Activated naive CD8-positive, alpha-beta T cell treated with anti-CD3 and anti-CD28 coated beads for 36 hours (primary cell): ENCODE data around the gene FBXW5. TPM values are rescaled to one million over a fixed set of nuclear protein-coding genes. Genes with fewer than 3 reads are reported as not detected.

Source experiments
- DNase-seq: peaks from one replicate; pipeline ENCODE4 v3.0.0; 2021
- H3K27ac Mint-ChIP-seq: one replicate; pipeline ENCODE4 v1.8.0; 2022; ENCODE audit warnings: mild to moderate bottlenecking, moderate library complexity, mixed read lengths
- H3K27me3 Mint-ChIP-seq: one replicate; pipeline ENCODE4 v1.8.0; 2022; ENCODE audit warnings: mild to moderate bottlenecking, mixed read lengths
- H3K36me3 Mint-ChIP-seq: one replicate; pipeline ENCODE4 v1.8.0; 2021; ENCODE audit warnings: mild to moderate bottlenecking, mixed read lengths
- H3K4me1 Mint-ChIP-seq: one replicate; pipeline ENCODE4 v1.8.0; 2021; ENCODE audit warnings: mixed read lengths
- H3K4me3 Mint-ChIP-seq: one replicate; pipeline ENCODE4 v1.8.0; 2022; ENCODE audit warnings: mild to moderate bottlenecking, moderate library complexity, mixed read lengths
- H3K9me3 Mint-ChIP-seq: one replicate; pipeline ENCODE4 v1.8.0; 2022; ENCODE audit warnings: mixed read lengths
- total RNA-seq, 2 experiments: library from RNA; stranded (reverse); gene quantifications; one replicate each; pipeline ENCODE4 v1.2.3, GENCODE V29; 2021

The FBXW5 gene
- total RNA-seq, 2 experiments from 2014 or later: 55.6 to 59.3 TPM

DNA sequence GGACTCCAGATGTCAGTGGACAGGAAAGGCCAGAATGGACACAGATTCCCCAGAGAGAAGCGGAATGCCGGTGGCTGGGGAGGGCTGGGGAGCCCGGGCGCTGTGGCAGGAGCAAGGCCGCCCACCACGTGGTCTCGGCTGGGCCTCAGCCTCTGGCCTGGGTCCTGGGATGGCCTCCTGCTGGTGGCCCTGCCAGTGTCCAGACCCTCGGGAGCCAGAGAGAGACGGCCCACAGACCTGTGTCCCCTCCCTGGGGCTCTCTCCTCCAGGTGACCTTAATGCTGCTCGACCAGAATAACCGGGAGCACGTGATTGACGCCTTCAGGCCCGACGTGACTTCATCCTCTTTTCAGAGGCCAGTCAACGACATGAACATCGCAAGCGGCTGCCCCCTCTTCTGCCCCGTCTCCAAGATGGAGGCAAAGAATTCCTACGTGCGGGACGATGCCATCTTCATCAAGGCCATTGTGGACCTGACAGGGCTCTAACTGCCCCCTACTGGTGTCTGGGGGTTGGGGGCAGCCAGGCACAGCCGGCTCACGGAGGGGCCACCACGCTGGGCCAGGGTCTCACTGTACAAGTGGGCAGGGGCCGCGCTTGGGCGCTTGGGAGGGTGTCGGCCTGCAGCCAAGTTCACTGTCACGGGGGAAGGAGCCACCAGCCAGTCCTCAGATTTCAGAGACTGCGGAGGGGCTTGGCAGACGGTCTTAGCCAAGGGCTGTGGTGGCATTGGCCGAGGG is 19.0 kb downstream of the FBXW5 start:
- H3K36me3 Mint-ChIP-seq: peaks cover 3% of the 10 kb centered on the region
- H3K27me3 Mint-ChIP-seq: no peaks in the 10 kb centered on the region
- no peak overlapping the region for H3K27ac Mint-ChIP-seq
- H3K4me3 Mint-ChIP-seq: no peak overlapping the region
- DNase-seq: no peak
- H3K4me1 Mint-ChIP-seq: no peaks in the 10 kb centered on the region
- no peaks in the 10 kb centered on the region for H3K9me3 Mint-ChIP-seq

DNA sequence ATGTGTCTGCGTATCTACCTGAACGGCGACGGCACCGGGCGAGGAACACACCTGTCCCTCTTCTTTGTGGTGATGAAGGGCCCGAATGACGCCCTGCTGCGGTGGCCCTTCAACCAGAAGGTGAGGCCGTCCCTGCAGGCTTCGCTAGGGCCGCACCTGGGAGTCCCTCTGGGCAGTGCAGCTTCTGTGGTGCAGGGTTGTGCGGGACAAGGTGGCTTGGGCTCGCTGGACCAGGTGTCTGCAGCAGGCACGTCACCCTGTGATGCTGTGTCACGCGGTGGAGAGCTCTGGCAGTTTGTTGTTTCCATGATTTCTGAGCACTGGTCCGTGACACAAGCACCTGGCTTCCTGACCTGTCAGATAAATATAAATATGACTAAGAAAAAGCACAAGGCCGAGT is 20.7 kb downstream of the FBXW5 start:
- H3K27me3 Mint-ChIP-seq: no peaks in the 10 kb centered on the region
- peaks cover 14% of the 10 kb centered on the region for H3K36me3 Mint-ChIP-seq
- H3K27ac Mint-ChIP-seq: no peak overlapping the region
- H3K4me3 Mint-ChIP-seq: no peak overlapping the region
- no peak for DNase-seq
- no peaks in the 10 kb centered on the region for H3K9me3 Mint-ChIP-seq
- no peaks in the 10 kb centered on the region for H3K4me1 Mint-ChIP-seq

DNA sequence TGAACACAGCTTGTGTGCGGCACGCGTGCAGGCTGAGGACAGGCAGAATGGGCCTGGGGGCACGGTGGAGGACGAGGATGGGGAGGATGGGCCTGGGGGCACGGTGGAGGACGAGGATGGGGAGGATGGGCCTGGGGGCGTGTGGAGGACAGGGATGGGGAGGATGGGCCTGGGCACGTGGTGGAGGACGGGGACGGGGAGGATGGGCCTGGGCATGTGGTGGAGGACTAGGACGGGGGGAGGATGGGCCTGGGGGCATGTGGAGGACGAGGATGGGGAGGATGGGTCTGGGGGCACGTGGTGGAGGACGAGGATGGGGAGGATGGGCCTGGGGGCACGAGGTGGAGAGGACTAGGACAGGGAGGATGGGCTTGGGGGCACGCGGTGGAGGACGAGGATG is 22.0 kb downstream of the FBXW5 start:
- Mint-ChIP-seq H3K9me3 (no peaks in the 10 kb centered on the region), H3K4me1 (no peaks in the 10 kb centered on the region), H3K27me3 (no peaks in the 10 kb centered on the region), H3K36me3 (peaks cover 18% of the 10 kb centered on the region), H3K27ac (no peak overlapping the region), H3K4me3 (no peak overlapping the region)
- no peak for DNase-seq

DNA sequence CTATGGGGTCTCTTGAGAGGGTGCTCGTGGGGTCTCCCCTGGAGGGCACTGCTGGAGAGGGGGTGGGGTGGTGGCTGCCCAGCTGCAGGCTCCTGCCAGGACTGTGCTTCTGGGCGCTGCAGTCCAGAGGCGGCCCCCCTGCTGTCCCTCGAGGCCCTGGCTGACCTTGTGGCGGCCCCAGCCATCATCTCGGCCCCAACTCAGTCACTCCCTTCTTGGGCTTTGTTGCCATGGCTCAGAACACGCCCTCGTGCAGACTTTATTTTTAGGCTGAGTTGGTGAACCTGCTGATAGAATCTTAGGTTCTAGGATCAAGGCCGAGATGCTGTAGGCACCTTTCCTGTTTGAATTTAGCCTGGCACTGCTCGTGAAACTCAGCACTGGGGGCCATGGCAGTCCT is 22.8 kb downstream of the FBXW5 start:
- H3K9me3 Mint-ChIP-seq: no peaks in the 10 kb centered on the region
- H3K4me3 Mint-ChIP-seq: no peak overlapping the region
- peaks cover 25% of the 10 kb centered on the region for H3K36me3 Mint-ChIP-seq
- no peaks in the 10 kb centered on the region for H3K27me3 Mint-ChIP-seq
- no peaks in the 10 kb centered on the region for H3K4me1 Mint-ChIP-seq
- H3K27ac Mint-ChIP-seq: no peak overlapping the region
- no peak for DNase-seq

DNA sequence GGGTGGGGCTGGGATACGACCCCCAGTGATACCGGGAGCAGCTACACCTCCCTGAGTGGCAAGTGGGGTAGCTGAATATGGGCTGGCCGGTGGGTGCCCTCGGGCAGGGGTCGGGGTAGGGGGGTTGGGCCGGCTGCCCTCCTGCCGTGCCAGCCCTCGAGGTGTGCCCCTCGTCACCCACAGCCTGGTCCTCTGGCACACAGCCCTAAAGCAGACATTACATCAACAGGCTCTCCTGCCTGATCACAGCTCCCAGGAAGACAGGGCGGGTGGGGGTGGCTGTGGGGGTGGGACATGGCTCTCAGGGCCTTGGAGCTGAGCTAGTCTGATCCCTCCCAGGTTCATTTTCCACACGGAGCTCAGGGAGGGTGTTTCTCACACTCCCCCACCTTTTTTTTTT is 23.2 kb downstream of the FBXW5 start:
- no peaks in the 10 kb centered on the region for H3K27me3 Mint-ChIP-seq
- no peak for DNase-seq
- no peaks in the 10 kb centered on the region for H3K9me3 Mint-ChIP-seq
- H3K4me1 Mint-ChIP-seq: no peaks in the 10 kb centered on the region
- H3K4me3 Mint-ChIP-seq: no peak overlapping the region
- no peak overlapping the region for H3K27ac Mint-ChIP-seq
- H3K36me3 Mint-ChIP-seq: peaks cover 27% of the 10 kb centered on the region

DNA sequence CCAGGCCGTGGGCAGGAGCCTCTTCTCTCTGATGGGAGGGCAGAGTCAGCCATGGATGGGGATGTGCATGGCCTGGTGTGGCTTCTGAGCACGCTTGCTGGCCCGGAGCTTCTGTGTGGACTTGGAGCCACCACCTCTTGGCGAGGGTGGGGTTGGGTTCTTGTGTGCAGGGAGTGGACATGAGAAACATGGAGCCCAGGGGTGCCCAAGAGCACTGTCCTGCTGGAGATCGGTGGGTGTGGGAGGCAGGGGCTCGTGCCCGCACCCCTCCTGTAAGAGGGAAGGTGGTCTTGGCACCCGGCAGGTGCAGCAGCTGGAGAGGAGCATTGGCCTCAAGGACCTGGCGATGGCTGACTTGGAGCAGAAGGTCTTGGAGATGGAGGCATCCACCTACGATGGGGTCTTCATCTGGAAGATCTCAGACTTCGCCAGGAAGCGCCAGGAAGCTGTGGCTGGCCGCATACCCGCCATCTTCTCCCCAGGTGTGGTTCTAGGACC is 23.8 kb downstream of the FBXW5 start:
- Mint-ChIP-seq H3K4me1 (no peaks in the 10 kb centered on the region), H3K36me3 (peaks cover 33% of the 10 kb centered on the region), H3K9me3 (no peaks in the 10 kb centered on the region), H3K27ac (no peak overlapping the region), H3K27me3 (no peaks in the 10 kb centered on the region), H3K4me3 (no peak overlapping the region)
- no peak for DNase-seq

DNA sequence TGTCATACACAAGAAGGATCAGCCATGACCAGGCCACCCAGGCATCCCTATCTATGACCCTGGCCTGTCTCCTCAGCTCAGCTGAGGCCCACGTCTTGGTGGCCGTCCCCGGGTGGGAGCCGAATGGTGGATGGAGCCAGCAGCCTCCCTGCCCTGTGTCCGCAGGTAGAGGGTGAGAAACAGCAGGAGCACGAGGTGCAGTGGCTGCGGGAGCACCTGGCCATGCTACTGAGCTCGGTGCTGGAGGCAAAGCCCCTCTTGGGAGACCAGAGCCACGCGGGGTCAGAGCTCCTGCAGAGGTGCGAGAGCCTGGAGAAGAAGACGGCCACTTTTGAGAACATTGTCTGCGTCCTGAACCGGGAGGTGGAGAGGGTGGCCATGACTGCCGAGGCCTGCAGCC is 24.5 kb downstream of the FBXW5 start:
- Mint-ChIP-seq H3K4me1 (no peaks in the 10 kb centered on the region), H3K36me3 (peaks cover 30% of the 10 kb centered on the region), H3K9me3 (no peaks in the 10 kb centered on the region), H3K27me3 (no peaks in the 10 kb centered on the region), H3K4me3 (no peak overlapping the region), H3K27ac (no peak overlapping the region)
- DNase-seq: no peak

DNA sequence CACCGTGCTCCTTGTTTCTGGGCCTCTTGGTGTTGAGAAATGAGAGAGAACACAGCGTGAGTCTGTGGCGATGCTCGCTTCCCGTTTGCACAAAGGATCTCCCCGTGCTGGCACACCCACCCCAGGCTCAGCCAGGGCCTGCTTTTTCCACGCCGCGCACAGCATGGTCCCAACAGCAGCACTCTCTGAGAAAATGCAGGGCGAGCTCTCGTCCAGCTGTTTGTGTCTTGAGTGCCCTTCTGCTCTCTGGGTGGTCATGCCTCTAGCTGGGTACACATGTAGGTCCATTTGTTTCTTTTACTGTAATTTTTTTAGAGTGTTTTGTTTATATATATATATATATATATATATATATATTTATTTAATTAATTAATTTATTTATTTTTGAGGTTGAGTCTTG is 26.6 kb downstream of the FBXW5 start:
- Mint-ChIP-seq H3K4me3 (no peak overlapping the region), H3K9me3 (no peaks in the 10 kb centered on the region), H3K27me3 (no peaks in the 10 kb centered on the region), H3K27ac (no peak overlapping the region), H3K36me3 (peaks cover 30% of the 10 kb centered on the region), H3K4me1 (no peaks in the 10 kb centered on the region)
- DNase-seq: no peak

DNA sequence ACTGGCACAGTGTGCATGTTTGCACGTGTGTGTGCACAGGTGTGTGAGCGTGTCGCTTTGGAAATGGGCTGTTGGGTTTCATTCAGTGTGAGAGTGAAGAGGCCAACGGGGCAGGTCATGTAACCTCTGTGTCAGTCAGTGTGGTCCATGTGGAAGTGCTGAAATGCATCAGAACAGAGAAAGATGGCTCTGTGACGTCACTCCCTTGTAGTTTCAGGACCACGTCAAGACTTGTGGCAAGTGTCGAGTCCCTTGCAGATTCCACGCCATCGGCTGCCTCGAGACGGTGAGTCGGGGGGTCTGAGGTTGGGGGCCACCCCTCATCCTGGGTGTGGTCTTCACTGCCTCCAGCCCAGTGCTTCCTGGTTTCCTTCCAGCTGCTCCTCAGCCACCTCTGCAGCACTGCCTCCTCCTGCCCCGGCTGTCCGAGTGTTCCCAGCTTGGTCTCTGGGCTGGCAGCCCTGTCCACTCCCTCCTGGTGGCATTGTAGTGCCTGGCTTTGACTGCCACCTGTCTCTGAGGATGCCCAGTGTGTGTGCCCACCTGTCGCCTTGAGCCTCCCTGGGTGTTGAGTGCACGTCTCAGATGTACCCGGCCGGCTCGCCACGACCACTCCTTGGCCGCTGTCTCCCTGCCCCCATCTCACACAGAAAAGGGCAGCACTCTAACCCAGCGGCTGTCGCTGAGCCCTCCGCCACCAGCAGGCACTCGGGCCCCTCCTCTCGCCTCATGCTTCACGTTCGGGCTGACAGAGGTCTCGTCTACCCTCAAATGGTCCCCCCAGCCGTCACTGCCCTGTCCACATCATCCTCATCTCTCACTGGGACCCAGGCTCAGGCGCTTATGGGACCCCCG is 28.0 kb downstream of the FBXW5 start:
- no peak for DNase-seq
- H3K27me3 Mint-ChIP-seq: no peaks in the 10 kb centered on the region
- H3K27ac Mint-ChIP-seq: no peak overlapping the region
- no peak overlapping the region for H3K4me3 Mint-ChIP-seq
- H3K36me3 Mint-ChIP-seq: peaks cover 30% of the 10 kb centered on the region
- no peaks in the 10 kb centered on the region for H3K4me1 Mint-ChIP-seq
- H3K9me3 Mint-ChIP-seq: no peaks in the 10 kb centered on the region

DNA sequence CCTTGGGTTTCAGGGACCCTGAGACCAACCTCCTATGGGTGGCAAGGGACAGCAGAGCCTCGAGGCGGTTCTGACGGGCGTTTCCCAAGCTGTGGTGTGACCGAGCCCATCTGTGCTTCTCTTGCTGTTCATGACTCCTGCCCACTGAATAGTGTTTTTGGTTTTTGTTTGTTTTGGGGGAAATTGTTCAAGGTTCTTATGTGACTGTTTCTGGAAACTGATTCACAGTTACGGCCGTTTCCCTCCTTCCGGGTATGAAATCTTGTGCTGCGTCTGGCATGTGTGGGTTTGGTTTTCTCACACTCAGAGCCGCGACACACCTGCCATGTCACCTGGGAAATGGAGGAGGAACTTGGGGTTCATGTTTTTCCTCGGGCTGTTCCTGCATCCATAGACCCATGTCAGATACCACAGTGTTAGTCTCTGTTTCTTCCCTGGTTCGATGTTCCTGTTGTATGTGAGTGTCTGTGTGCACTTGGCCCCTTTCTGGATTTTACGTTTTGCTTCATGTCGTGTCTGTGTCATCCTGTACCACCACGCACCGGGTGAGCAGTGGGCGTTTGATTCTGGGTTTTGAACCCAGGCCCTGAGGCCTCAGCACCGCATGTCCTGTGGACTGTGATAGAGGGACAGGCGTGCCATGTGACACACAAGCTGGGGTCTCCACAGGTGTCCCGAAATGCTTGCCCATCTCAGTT is 28.8 kb downstream of the FBXW5 start:
- Mint-ChIP-seq H3K27ac (no peak overlapping the region), H3K4me3 (no peak overlapping the region), H3K27me3 (no peaks in the 10 kb centered on the region), H3K4me1 (no peaks in the 10 kb centered on the region), H3K36me3 (peaks cover 30% of the 10 kb centered on the region), H3K9me3 (no peaks in the 10 kb centered on the region)
- no peak for DNase-seq

DNA sequence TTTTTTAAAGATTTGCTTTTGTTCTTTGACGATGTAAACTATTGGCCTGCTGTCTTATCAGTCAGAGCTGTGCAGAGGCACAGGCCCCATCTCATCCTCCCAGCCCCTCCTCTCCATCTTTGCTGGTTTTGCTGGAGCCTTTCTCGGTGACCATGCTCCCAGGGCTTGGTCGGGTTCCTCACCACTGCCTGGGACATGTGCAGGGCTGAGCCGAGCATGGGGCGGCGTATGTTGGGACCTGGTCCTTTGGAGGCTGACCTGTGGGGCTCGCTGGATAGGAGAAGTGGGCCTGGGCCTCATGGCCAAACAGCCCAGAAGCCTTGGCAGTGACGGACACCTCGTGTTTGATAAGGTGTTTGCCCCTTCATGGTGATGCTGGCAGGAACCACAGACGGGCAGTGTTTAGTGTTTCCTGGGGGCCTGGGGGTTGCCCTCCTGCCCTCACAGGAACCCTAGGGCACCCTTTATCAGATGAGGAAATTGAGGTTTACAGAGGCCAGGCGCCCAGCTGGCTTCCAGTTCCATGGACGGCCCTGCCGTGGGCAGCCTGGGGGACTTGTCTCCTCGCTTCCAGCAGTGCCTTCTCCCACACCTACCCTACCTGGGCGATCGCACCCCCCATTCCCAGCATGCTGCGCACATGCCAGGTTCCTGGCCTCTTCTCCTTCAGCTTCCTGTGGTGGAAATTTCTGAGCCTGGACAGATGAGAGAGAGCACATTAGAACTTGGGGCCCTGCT is 30.7 kb downstream of the FBXW5 start:
- Mint-ChIP-seq H3K4me3 (no peak overlapping the region), H3K9me3 (no peaks in the 10 kb centered on the region), H3K27ac (no peak overlapping the region), H3K4me1 (no peaks in the 10 kb centered on the region), H3K27me3 (no peaks in the 10 kb centered on the region), H3K36me3 (peaks cover 19% of the 10 kb centered on the region)
- DNase-seq: no peak

DNA sequence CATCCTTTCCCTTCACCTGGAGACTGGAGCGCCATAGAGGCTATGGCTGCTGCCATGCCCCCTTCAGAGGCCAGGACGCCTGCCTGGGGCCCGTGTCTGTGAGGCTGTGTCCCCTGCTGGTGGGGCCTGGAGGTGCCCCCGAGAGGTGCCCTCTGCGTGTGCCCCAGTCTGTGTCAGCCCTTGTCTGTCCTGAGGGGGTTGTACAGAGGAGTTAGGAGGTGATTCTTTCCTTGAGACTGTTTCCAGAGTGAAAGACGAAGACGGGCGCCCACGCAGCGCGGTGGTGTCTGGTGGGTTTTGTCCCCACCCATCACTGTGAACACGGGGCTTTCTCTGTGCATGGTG is 33.7 kb downstream of the FBXW5 start:
- peaks cover 4% of the 10 kb centered on the region for H3K4me1 Mint-ChIP-seq

DNA sequence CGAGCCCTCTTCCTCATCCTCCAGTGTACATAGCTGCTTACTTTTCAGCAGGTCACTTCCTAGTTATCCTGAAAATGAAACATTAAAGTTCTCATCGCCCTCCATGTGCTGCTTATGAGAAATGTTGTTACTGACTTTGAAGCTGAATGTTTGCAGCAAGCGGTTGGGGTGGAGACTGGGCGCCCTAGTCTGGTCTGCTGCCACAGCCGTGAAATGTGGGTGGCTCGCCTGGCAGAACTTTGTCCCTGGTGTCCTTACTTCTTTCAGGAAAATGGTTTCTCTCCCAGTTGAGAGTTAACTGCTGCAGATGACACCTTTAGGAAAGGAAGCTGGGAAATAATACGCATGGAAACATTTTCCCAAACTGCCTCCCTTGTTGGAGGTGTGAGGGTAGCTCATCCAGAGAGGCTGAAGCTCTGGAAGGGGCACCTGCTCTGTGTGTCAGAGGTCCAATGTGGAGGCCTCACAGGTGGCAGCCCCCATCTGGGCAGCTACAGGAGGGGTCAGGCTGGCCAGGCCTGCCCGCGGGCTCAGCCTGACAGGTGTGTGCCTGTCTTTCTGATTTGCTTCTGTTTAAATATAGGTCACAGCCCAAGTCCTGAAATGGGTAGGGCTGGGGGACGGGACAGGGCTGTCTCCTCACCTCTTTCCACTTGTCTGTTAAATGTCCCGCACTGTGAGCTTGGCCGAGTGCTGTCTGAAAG is 34.2 kb downstream of the FBXW5 start:
- Mint-ChIP-seq H3K4me1 (peaks cover 4% of the 10 kb centered on the region), H3K9me3 (no peaks in the 10 kb centered on the region), H3K27ac (peak overlapping the region; percentile 57), H3K36me3 (peaks cover 11% of the 10 kb centered on the region), H3K27me3 (no peaks in the 10 kb centered on the region), H3K4me3 (no peak overlapping the region)
- DNase-seq: no peak

More for the DNA sequence above, 33.7 kb downstream of the FBXW5 start:
- no peak overlapping the region for H3K4me3 Mint-ChIP-seq
- no peaks in the 10 kb centered on the region for H3K9me3 Mint-ChIP-seq
- no peaks in the 10 kb centered on the region for H3K27me3 Mint-ChIP-seq
- DNase-seq: no peak
- H3K27ac Mint-ChIP-seq: peak overlapping the region; percentile 57
- peaks cover 10% of the 10 kb centered on the region for H3K36me3 Mint-ChIP-seq
